GM21423 (cell line): ENCODE measurements around the gene TGFBR2.
"Not testable (repeated sequence)": the region's sequence is repeated elsewhere in the genome, so short reads cannot be mapped to it uniquely, and the experiment has no call there.

Experiments used
- ATAC-seq: cut with Tn5 transposase; IDR thresholded peaks from one replicate; pipeline ENCODE4 v1.9.1; 2021; ENCODE audit warnings: mild to moderate bottlenecking, moderate library complexity; ENCODE audit not compliant: unreplicated experiment

TGFBR2 gene

GRCh38 chr3:30654269-30654668 lies 47.9 kb downstream of the TGFBR2 start:
- ATAC-seq, result no peak

GRCh38 chr3:30655187-30655812 lies 48.9 kb downstream of the TGFBR2 start:
- ATAC-seq, result peak; percentile 24

- ATAC-seq, result no peak
Observed at GRCh38 chr3:30656624-30657141, 50.3 kb downstream of the TGFBR2 start.

- peak; percentile 21 for ATAC-seq
Observed at GRCh38 chr3:30657914-30658313, 51.5 kb downstream of the TGFBR2 start.

- ATAC-seq, result peak; percentile 92
Observed at GRCh38 chr3:30658328-30659052, 52.1 kb downstream of the TGFBR2 start.

- no peak for ATAC-seq
Observed at GRCh38 chr3:30659270-30660130, 53.1 kb downstream of the TGFBR2 start.

GRCh38 chr3:30660136-30660535 lies 53.7 kb downstream of the TGFBR2 start:
- no peak for ATAC-seq

- no peak for ATAC-seq
Observed at GRCh38 chr3:30660656-30661055, 54.3 kb downstream of the TGFBR2 start.

GRCh38 chr3:30661098-30661873 lies 54.9 kb downstream of the TGFBR2 start:
- ATAC-seq, result no peak

- no peak for ATAC-seq
Observed at GRCh38 chr3:30662836-30663235, 56.4 kb downstream of the TGFBR2 start.

GRCh38 chr3:30663533-30664241 lies 57.3 kb downstream of the TGFBR2 start:
- no peak for ATAC-seq

- no peak for ATAC-seq
Observed at GRCh38 chr3:30664459-30664858, 58.1 kb downstream of the TGFBR2 start.

GRCh38 chr3:30664884-30665283 lies 58.5 kb downstream of the TGFBR2 start:
- ATAC-seq, result no peak

- no peak for ATAC-seq
Observed at GRCh38 chr3:30665539-30665938, 59.1 kb downstream of the TGFBR2 start.

GRCh38 chr3:30666572-30667279 lies 60.3 kb downstream of the TGFBR2 start:
- ATAC-seq, result no peak

- ATAC-seq, result no peak
Observed at GRCh38 chr3:30667280-30667651, 60.9 kb downstream of the TGFBR2 start.

GRCh38 chr3:30668051-30668609 lies 61.7 kb downstream of the TGFBR2 start:
- no peak for ATAC-seq

GRCh38 chr3:30669360-30669934 lies 63.0 kb downstream of the TGFBR2 start:
- not testable (repeated sequence) for ATAC-seq

GRCh38 chr3:30670292-30670691 lies 63.9 kb downstream of the TGFBR2 start:
- ATAC-seq, result no peak
